HepG2 (cell line): ENCODE measurements around the gene HHIPL1.

Experiments
- BCL3 ChIP-seq: sonication (generic); formaldehyde crosslinking; IDR thresholded peaks from 2 replicates; pipeline ENCODE4 v1.5.1; 2020; ENCODE audit warnings: mild to moderate bottlenecking, missing genetic modification reagents, moderate library complexity
- FOSL2 ChIP-seq: sonication (generic); formaldehyde crosslinking; IDR thresholded peaks from 2 replicates; pipeline ENCODE4 v1.4.0; 2020; ENCODE audit warnings: missing genetic modification reagents
- HBP1 ChIP-seq: IDR thresholded peaks from 2 replicates; pipeline ENCODE4 v1.6.1; 2016; ENCODE audit warnings: low read depth, control low read depth
- HMG20A ChIP-seq: IDR thresholded peaks from 2 replicates; pipeline ENCODE4 v1.6.1; 2016; ENCODE audit warnings: borderline replicate concordance
- KMT2A ChIP-seq: sonication (generic); formaldehyde crosslinking; IDR thresholded peaks from 2 replicates; pipeline ENCODE4 v1.4.0; 2020; ENCODE audit warnings: missing genetic modification reagents
- SAFB2 ChIP-seq: sonication (generic); formaldehyde crosslinking; IDR thresholded peaks from 2 replicates; pipeline ENCODE4 v1.5.1; 2020; ENCODE audit warnings: missing genetic modification reagents, low read depth, mild to moderate bottlenecking, borderline replicate concordance
- SOX6 ChIP-seq, 2 experiments: fragments of 450-650 bp in 1 of 2; sonication (generic) in 1 of 2; formaldehyde crosslinking in 1 of 2; IDR thresholded peaks; 2 replicates each; pipeline versions ENCODE4 v1.4.0 to v1.6.1; 2017 to 2020; ENCODE audit warnings: antibody characterized with exemption in 1 of 2, mild to moderate bottlenecking in 1 of 2, missing genetic modification reagents in 1 of 2
- ZBTB43 ChIP-seq: sonication (generic); formaldehyde crosslinking; conservative IDR thresholded peaks from 2 replicates; pipeline ENCODE4 v1.4.0; 2020; ENCODE audit warnings: missing genetic modification reagents
- ZNF264 ChIP-seq: sonication (generic); formaldehyde crosslinking; IDR thresholded peaks from 2 replicates; pipeline ENCODE4 v1.4.0; 2020; ENCODE audit warnings: missing genetic modification reagents
- ZNF546 ChIP-seq: sonication (generic); formaldehyde crosslinking; conservative IDR thresholded peaks from 2 replicates; pipeline ENCODE4 v1.8.1; 2023; ENCODE audit warnings: mild to moderate bottlenecking, missing genetic modification reagents
- ZNF724P ChIP-seq: sonication (generic); formaldehyde crosslinking; IDR thresholded peaks from 2 replicates; pipeline ENCODE4 v1.8.0; 2022; ENCODE audit warnings: missing genetic modification reagents, borderline replicate concordance
- ZNF776 ChIP-seq: sonication (generic); formaldehyde crosslinking; IDR thresholded peaks from 2 replicates; pipeline ENCODE4 v1.4.0; 2020; ENCODE audit warnings: mild to moderate bottlenecking, missing genetic modification reagents
- TF ChIP-seq, protein P1 (sequence below): sonication (generic); formaldehyde crosslinking; IDR thresholded peaks from 2 replicates; pipeline ENCODE4 v1.5.0; 2020; ENCODE audit warnings: mild to moderate bottlenecking, missing genetic modification reagents, moderate library complexity
- TF ChIP-seq, protein P2 (sequence below): sonication (generic); formaldehyde crosslinking; IDR thresholded peaks from 2 replicates; pipeline ENCODE4 v1.5.1; 2020; ENCODE audit warnings: mild to moderate bottlenecking, missing genetic modification reagents, moderate library complexity

GRCh38 chr14:99621948-99622347 is 23.0 kb upstream of the HHIPL1 start:
- TF ChIP-seq, protein P1, sequence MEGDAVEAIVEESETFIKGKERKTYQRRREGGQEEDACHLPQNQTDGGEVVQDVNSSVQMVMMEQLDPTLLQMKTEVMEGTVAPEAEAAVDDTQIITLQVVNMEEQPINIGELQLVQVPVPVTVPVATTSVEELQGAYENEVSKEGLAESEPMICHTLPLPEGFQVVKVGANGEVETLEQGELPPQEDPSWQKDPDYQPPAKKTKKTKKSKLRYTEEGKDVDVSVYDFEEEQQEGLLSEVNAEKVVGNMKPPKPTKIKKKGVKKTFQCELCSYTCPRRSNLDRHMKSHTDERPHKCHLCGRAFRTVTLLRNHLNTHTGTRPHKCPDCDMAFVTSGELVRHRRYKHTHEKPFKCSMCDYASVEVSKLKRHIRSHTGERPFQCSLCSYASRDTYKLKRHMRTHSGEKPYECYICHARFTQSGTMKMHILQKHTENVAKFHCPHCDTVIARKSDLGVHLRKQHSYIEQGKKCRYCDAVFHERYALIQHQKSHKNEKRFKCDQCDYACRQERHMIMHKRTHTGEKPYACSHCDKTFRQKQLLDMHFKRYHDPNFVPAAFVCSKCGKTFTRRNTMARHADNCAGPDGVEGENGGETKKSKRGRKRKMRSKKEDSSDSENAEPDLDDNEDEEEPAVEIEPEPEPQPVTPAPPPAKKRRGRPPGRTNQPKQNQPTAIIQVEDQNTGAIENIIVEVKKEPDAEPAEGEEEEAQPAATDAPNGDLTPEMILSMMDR (CRISPR knock-in tag), result no peak
- TF ChIP-seq, protein P2, sequence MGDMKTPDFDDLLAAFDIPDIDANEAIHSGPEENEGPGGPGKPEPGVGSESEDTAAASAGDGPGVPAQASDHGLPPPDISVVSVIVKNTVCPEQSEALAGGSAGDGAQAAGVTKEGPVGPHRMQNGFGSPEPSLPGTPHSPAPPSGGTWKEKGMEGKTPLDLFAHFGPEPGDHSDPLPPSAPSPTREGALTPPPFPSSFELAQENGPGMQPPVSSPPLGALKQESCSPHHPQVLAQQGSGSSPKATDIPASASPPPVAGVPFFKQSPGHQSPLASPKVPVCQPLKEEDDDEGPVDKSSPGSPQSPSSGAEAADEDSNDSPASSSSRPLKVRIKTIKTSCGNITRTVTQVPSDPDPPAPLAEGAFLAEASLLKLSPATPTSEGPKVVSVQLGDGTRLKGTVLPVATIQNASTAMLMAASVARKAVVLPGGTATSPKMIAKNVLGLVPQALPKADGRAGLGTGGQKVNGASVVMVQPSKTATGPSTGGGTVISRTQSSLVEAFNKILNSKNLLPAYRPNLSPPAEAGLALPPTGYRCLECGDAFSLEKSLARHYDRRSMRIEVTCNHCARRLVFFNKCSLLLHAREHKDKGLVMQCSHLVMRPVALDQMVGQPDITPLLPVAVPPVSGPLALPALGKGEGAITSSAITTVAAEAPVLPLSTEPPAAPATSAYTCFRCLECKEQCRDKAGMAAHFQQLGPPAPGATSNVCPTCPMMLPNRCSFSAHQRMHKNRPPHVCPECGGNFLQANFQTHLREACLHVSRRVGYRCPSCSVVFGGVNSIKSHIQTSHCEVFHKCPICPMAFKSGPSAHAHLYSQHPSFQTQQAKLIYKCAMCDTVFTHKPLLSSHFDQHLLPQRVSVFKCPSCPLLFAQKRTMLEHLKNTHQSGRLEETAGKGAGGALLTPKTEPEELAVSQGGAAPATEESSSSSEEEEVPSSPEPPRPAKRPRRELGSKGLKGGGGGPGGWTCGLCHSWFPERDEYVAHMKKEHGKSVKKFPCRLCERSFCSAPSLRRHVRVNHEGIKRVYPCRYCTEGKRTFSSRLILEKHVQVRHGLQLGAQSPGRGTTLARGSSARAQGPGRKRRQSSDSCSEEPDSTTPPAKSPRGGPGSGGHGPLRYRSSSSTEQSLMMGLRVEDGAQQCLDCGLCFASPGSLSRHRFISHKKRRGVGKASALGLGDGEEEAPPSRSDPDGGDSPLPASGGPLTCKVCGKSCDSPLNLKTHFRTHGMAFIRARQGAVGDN (CRISPR knock-in tag), result no peak
- TF ChIP-seq ZBTB43 (CRISPR knock-in tag) (no peak), ZNF724P (CRISPR knock-in tag) (no peak), HMG20A (CRISPR knock-in tag) (no peak), ZNF264 (no peak), SAFB2 (CRISPR knock-in tag) (no peak), ZNF776 (CRISPR knock-in tag) (no peak), KMT2A (CRISPR knock-in tag) (no peak), FOSL2 (CRISPR knock-in tag) (no peak), BCL3 (CRISPR knock-in tag) (no peak), HBP1 (CRISPR knock-in tag) (no peak), ZNF546 (CRISPR knock-in tag) (no peak), SOX6 (IDR thresholded peaks at IDR 0.05) (no peak), SOX6 (CRISPR knock-in tag; IDR thresholded peaks at IDR 0.05) (no peak)
